Spinal cord (tissue), 10 donors: ENCODE data around the gene UMODL1. TPM values are rescaled to one million over a fixed set of nuclear protein-coding genes. Genes with fewer than 3 reads are reported as not detected.

Source experiments
- DNase-seq, 6 donors: peaks; one replicate each; pipeline versions ENCODE4 v3.0.0 to v3.0.0-alpha.2; 2013 to 2015; ENCODE audit warnings: low spot score in 6 of 6, low read depth in 4 of 6
- H3K27ac ChIP-seq: one replicate; pipeline ENCODE4 v1.5.1; 2013; ENCODE audit warnings: low read depth, low read length, control low read depth
- H3K27me3 ChIP-seq: one replicate; pipeline ENCODE4 v1.6.1; 2013; ENCODE audit warnings: low read length; ENCODE audit not compliant: control insufficient read depth, insufficient read depth
- H3K36me3 ChIP-seq: one replicate; pipeline ENCODE4 v1.6.1; 2013; ENCODE audit warnings: low read length; ENCODE audit not compliant: control insufficient read depth, insufficient read depth
- H3K4me1 ChIP-seq: one replicate; pipeline ENCODE4 v1.6.1; 2013; ENCODE audit warnings: low read length; ENCODE audit not compliant: control insufficient read depth, insufficient read depth
- H3K4me3 ChIP-seq: one replicate; pipeline ENCODE4 v1.5.1; 2013; ENCODE audit warnings: low read depth, low read length, control low read depth
- H3K9me3 ChIP-seq: one replicate; pipeline ENCODE4 v1.6.1; 2013; ENCODE audit warnings: low read length; ENCODE audit not compliant: control insufficient read depth, insufficient read depth
- WGBS: methylation state at CpG from one replicate; pipeline ENCODE4 v1.1.5; 2013; ENCODE audit warnings: missing lambda C conversion rate; ENCODE audit not compliant: insufficient coverage; 5-methylcytosine and 5-hydroxymethylcytosine counted together
- polyA plus RNA-seq, 2 donors: library from polyadenylated mRNA; unstranded; fragments of 120-200 nt; gene quantifications; one replicate each; pipeline ENCODE4 v1.2.1, GENCODE V29; 2013; ENCODE audit not compliant: insufficient read length in 2 of 2
- total RNA-seq, 2 donors: library from RNA; depleted of rRNA in 1 of 2; stranded (reverse); fragments of 120-200 nt in 1 of 2; fragments of >200 nt in 1 of 2; gene quantifications; one replicate each; pipeline versions ENCODE4 v1.2.3 to v1.2.4, GENCODE V29; 2013 to 2014
- donor health status: healthy.

Gene UMODL1
- total and polyA plus RNA-seq, 4 donors, result 0.11 to 0.21 (median 0.17) TPM; not detected in 1

DNA sequence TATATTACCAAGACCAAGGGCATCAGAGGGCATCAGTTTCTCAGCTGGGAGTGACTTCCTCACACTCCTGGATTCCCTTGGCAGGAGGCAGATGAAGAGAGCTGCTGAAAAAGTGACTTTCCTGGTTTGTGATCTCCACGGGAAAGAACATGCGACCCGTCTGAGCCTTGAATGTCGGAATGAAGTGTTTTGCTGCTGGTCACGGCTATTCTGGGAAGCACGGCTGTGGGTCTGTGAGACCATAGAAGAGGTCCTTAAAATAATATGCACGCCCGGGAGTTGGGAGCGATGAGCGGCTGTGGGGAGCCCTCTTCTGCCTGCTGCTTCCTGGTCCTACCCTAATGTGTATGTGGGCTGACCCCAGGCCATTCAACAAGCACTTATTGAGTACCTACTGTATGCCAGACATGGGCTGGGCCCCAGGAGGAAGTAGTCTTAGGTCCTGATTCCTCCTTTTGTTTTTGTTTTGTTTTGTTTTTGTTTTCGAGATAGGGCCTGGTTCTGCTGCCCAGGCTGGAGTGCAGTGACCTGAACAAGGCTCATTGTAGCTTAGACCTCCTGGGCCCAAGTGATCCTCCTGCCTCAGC is 13.2 kb upstream of the UMODL1 start:
- Histone ChIP-seq H3K4me1 (peaks cover 40% of the 10 kb centered on the region), H3K9me3 (no peaks in the 10 kb centered on the region), H3K27me3 (no peaks in the 10 kb centered on the region), H3K4me3 (no peak overlapping the region), H3K36me3 (no peaks in the 10 kb centered on the region), H3K27ac (no peak overlapping the region)
- no peak for DNase-seq
- 67% methylated on average over 11 of the region's 11 CpGs for WGBS

- no peak overlapping the region for H3K4me3 ChIP-seq
- H3K27ac ChIP-seq, result no peak overlapping the region
- H3K27me3 ChIP-seq, result no peaks in the 10 kb centered on the region
- no peaks in the 10 kb centered on the region for H3K36me3 ChIP-seq
- no peak for DNase-seq
- peaks cover 47% of the 10 kb centered on the region for H3K4me1 ChIP-seq
- WGBS, result 89% methylated on average over 9 of the region's 11 CpGs
- H3K9me3 ChIP-seq, result no peaks in the 10 kb centered on the region
These were observed 12.4 kb upstream of the UMODL1 start for GRCh38 chr21:42058631-42059111.

DNA sequence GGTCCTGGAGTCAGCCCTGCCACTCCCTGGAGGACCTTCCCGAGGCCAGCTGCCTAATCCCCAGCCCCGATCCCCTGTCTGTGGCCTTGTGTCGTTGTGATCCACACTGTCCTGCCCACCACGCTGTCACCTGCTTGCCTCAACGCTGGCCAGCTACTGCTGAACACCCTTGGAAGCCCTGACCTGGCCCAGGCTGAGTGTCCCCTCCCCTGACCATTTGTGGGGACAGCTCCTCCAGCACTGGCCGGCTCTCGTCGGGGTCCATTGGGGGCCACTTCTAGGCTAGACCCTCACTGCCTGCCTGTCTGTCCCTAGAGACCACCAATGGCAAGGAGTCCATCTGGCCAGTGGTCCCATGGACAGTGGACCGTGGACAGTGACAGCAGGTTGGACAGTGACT is 12.0 kb upstream of the UMODL1 start:
- H3K9me3 ChIP-seq, result no peaks in the 10 kb centered on the region
- H3K27ac ChIP-seq, result no peak overlapping the region
- no peak overlapping the region for H3K4me3 ChIP-seq
- H3K27me3 ChIP-seq, result no peaks in the 10 kb centered on the region
- H3K4me1 ChIP-seq, result peaks cover 51% of the 10 kb centered on the region
- H3K36me3 ChIP-seq, result no peaks in the 10 kb centered on the region
- no peak for DNase-seq
- 92% methylated on average over 9 of the region's 9 CpGs for WGBS

GRCh38 chr21:42059721-42060120 is 11.4 kb upstream of the UMODL1 start:
- no peaks in the 10 kb centered on the region for H3K36me3 ChIP-seq
- H3K4me3 ChIP-seq, result no peak overlapping the region
- DNase-seq, result no peak
- H3K27me3 ChIP-seq, result no peaks in the 10 kb centered on the region
- no peaks in the 10 kb centered on the region for H3K9me3 ChIP-seq
- H3K27ac ChIP-seq, result no peak overlapping the region
- WGBS, result 89% methylated on average over 6 of the region's 10 CpGs
- H3K4me1 ChIP-seq, result peaks cover 51% of the 10 kb centered on the region

GRCh38 chr21:42060166-42060565 is 11.0 kb upstream of the UMODL1 start:
- Histone ChIP-seq H3K27me3 (no peaks in the 10 kb centered on the region), H3K36me3 (no peaks in the 10 kb centered on the region), H3K4me1 (peaks cover 51% of the 10 kb centered on the region), H3K27ac (no peak overlapping the region), H3K4me3 (no peak overlapping the region), H3K9me3 (no peaks in the 10 kb centered on the region)
- DNase-seq, result no peak
- 91% methylated on average over 15 of the region's 15 CpGs for WGBS

DNA sequence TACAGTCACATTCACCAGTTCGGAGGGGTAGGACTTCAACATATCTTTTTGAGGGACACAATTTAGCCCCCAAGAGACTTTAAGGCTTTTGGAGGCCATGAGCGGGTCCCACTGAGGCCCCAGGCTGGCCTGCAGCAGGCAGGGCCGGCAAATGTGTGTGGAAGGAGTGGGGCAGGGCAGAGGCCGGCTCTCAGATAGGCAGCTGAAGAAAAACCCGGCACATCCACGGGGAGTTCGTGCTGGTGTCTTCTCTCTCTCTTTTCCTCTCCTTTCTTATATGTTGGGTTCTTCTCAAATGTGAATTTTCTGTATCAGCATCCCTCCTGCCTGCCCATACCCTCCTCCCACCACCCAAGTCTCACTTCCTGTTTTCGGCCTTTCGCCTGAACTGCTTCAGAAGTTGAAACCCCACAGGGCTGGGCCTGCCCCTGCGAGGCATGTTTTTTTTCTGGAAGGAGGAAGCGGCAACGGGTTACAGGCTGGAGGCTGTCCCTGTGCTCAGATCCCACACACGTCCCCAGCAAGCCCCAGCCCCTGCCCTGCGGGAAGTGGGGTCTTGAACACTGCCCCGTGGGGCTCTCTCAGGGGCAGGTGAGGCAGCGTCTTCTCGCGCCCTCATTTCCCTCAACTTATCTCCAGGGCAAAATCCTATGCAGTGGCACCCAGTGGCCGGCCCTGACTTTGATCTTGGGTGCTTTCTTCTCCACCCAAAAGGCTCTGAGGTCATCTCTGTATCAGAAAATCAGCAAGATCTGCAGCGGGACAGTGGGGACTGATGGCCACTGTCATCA is 9.7 kb upstream of the UMODL1 start:
- no peak for DNase-seq
- 76% methylated on average over 14 of the region's 20 CpGs for WGBS
- H3K4me3 ChIP-seq, result no peak overlapping the region
- H3K4me1 ChIP-seq, result peaks cover 51% of the 10 kb centered on the region
- H3K27me3 ChIP-seq, result no peaks in the 10 kb centered on the region
- H3K36me3 ChIP-seq, result no peaks in the 10 kb centered on the region
- no peak overlapping the region for H3K27ac ChIP-seq
- H3K9me3 ChIP-seq, result no peaks in the 10 kb centered on the region

DNA sequence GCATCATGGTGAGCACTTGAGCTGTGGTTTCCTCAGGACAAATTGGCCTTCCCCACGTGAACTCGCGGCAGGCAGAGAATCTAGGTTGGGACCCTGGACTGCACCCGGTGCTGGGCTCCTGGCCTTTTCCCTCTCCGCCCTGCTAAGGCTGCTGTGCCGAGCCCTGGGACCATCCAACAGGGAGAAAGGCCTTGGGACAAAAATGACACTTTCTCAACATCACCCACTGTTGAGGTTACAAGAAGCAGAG is 9.2 kb upstream of the UMODL1 start:
- peaks cover 45% of the 10 kb centered on the region for H3K4me1 ChIP-seq
- H3K9me3 ChIP-seq, result no peaks in the 10 kb centered on the region
- H3K36me3 ChIP-seq, result no peaks in the 10 kb centered on the region
- 63% methylated on average over 4 of the region's 6 CpGs for WGBS
- H3K27ac ChIP-seq, result no peak overlapping the region
- H3K4me3 ChIP-seq, result no peak overlapping the region
- no peak for DNase-seq
- no peaks in the 10 kb centered on the region for H3K27me3 ChIP-seq

DNA sequence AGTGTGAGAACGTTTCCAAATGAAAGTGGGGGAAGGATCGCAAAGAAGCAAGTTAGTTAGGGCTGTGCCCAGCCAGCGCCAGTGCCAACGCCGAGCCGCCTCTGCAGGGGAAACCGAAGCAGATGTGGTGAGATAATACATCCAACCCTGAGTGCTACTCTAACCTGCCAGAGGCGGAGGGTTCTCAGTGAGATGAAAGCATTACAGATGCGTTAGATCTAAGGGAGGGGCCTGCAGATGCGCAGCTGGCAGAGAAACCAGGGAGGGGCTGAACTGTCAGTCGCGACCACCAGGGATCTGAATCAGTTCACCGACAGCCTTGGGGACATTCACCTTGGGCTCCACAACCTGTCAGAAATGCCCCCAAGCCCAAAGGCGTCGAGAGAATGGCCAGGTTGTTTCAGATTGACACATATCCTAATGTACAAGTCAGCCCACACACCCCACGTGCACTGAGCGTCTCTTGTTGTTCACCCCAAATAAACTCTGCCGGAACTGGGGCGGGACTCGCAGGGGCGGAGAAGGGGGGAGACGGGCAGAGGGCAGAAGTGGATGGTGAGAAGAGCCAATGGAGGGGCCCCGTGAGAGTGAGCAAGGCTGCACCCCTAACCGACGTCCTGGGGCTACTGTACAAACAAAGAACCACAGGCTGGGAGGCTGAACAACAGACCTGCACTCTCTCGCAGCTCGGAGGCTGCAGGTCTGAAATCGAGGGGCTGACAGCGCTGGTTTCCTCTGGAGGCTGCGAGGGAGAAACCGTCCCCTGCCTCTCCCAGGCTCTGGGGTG is 8.7 kb upstream of the UMODL1 start:
- no peaks in the 10 kb centered on the region for H3K27me3 ChIP-seq
- H3K4me1 ChIP-seq, result peaks cover 40% of the 10 kb centered on the region
- no peak overlapping the region for H3K4me3 ChIP-seq
- H3K27ac ChIP-seq, result no peak overlapping the region
- DNase-seq, result no peak
- 55% methylated on average over 21 of the region's 31 CpGs for WGBS
- no peaks in the 10 kb centered on the region for H3K9me3 ChIP-seq
- no peaks in the 10 kb centered on the region for H3K36me3 ChIP-seq

- peak in 1 of 6 donors; percentile 57 for DNase-seq
- H3K27ac ChIP-seq, result no peak overlapping the region
- no peaks in the 10 kb centered on the region for H3K36me3 ChIP-seq
- H3K27me3 ChIP-seq, result no peaks in the 10 kb centered on the region
- H3K4me1 ChIP-seq, result peaks cover 34% of the 10 kb centered on the region
- H3K4me3 ChIP-seq, result no peak overlapping the region
- no peaks in the 10 kb centered on the region for H3K9me3 ChIP-seq
- WGBS, result 16% methylated on average over 3 of the region's 4 CpGs
These were observed 7.9 kb upstream of the UMODL1 start for GRCh38 chr21:42063191-42063570.
